Neuronal stem cell (in vitro differentiated cells): ENCODE data around the gene VRK1.

Source experiments
- DNase-seq: peaks from one replicate; pipeline ENCODE4 v3.0.0-alpha.2; 2013; ENCODE audit warnings: low spot score
- H2AFZ ChIP-seq: one replicate; pipeline ENCODE4 v1.6.1; 2013; ENCODE audit warnings: mild to moderate bottlenecking, low read length, inconsistent platforms
- H2AK5ac ChIP-seq: 2 replicates; pipeline ENCODE4 v1.6.1; 2013; ENCODE audit warnings: low read depth, mild to moderate bottlenecking, inconsistent platforms, low read length, moderate library complexity, mixed read lengths
- H2BK120ac ChIP-seq: 2 replicates; pipeline ENCODE4 v1.6.1; 2013; ENCODE audit warnings: low read depth, mild to moderate bottlenecking, inconsistent platforms, low read length, moderate library complexity, mixed read lengths
- H2BK12ac ChIP-seq: one replicate; pipeline ENCODE4 v1.6.1; 2013; ENCODE audit warnings: low read length, inconsistent platforms
- H2BK15ac ChIP-seq: 2 replicates; pipeline ENCODE4 v1.6.1; 2013; ENCODE audit warnings: mild to moderate bottlenecking, low read length, inconsistent platforms, mixed read lengths
- H2BK5ac ChIP-seq: one replicate; pipeline ENCODE4 v1.6.1; 2013; ENCODE audit warnings: inconsistent platforms, mild to moderate bottlenecking, low read length, moderate library complexity
- H3K14ac ChIP-seq: one replicate; pipeline ENCODE4 v1.6.1; 2013; ENCODE audit warnings: low read length, inconsistent platforms
- H3K18ac ChIP-seq: 2 replicates; pipeline ENCODE4 v1.6.1; 2013; ENCODE audit warnings: low read length, inconsistent platforms
- H3K23ac ChIP-seq: 2 replicates; pipeline ENCODE4 v1.6.1; 2013; ENCODE audit warnings: low read depth, mild to moderate bottlenecking, mixed read lengths, low read length, inconsistent platforms; ENCODE audit not compliant: poor library complexity
- H3K27ac ChIP-seq: replicated peaks from 3 replicates; pipeline ENCODE4 v1.5.1; 2013; ENCODE audit warnings: low read length, inconsistent platforms
- H3K27me3 ChIP-seq, 3 experiments: 2 replicates each; pipeline ENCODE4 v1.6.1; 2013; ENCODE audit warnings: low read length in 3 of 3, mild to moderate bottlenecking in 2 of 3, inconsistent platforms in 1 of 3, low read depth in 1 of 3, mixed read lengths in 1 of 3, moderate library complexity in 1 of 3; ENCODE audit not compliant: control insufficient read depth in 3 of 3, insufficient read depth in 3 of 3
- H3K36me3 ChIP-seq, 2 donors: replicated peaks in 1 of 2; 2 replicates each; pipeline ENCODE4 v1.6.1; 2013; ENCODE audit warnings: low read length in 2 of 2; ENCODE audit not compliant: control insufficient read depth in 2 of 2, insufficient read depth in 2 of 2
- H3K4ac ChIP-seq: 2 replicates; pipeline ENCODE4 v1.6.1; 2013; ENCODE audit warnings: inconsistent platforms, mild to moderate bottlenecking, low read length, moderate library complexity
- H3K4me1 ChIP-seq, 2 donors: 1 replicate in 1 of 2; 2 replicates in 1 of 2; pipeline ENCODE4 v1.6.1; 2013; ENCODE audit warnings: low read length in 2 of 2, low read depth in 1 of 2; ENCODE audit not compliant: control insufficient read depth in 2 of 2, insufficient read depth in 1 of 2
- H3K4me2 ChIP-seq: one replicate; pipeline ENCODE4 v1.6.1; 2013; ENCODE audit warnings: mild to moderate bottlenecking, low read length, inconsistent platforms; ENCODE audit not compliant: insufficient read depth, poor library complexity, severe bottlenecking
- H3K4me3 ChIP-seq, 2 donors: 2 replicates each; pipeline ENCODE4 v1.5.1; 2013; ENCODE audit warnings: low read length in 2 of 2, mild to moderate bottlenecking in 2 of 2, inconsistent platforms in 1 of 2, moderate library complexity in 1 of 2
- H3K79me1 ChIP-seq: one replicate; pipeline ENCODE4 v1.6.1; 2013; ENCODE audit warnings: low read depth, mild to moderate bottlenecking, inconsistent platforms, low read length, moderate library complexity
- H3K9ac ChIP-seq: one replicate; pipeline ENCODE4 v1.6.1; 2013; ENCODE audit warnings: mild to moderate bottlenecking, low read depth, low read length, inconsistent platforms; ENCODE audit not compliant: poor library complexity
- H3K9me3 ChIP-seq, 2 donors: replicated peaks in 1 of 2; 2 replicates each; pipeline versions ENCODE3 to v1.6.1; 2013; ENCODE audit warnings: low read length in 2 of 2, mild to moderate bottlenecking in 2 of 2, inconsistent platforms in 1 of 2, low read depth in 1 of 2, mixed read lengths in 1 of 2, moderate library complexity in 1 of 2; ENCODE audit not compliant: control insufficient read depth in 2 of 2, insufficient read depth in 1 of 2
- H4K8ac ChIP-seq: one replicate; pipeline ENCODE4 v1.6.1; 2013; ENCODE audit warnings: low read depth, mild to moderate bottlenecking, inconsistent platforms, low read length, moderate library complexity
- H4K91ac ChIP-seq: one replicate; pipeline ENCODE4 v1.6.1; 2013; ENCODE audit warnings: low read length, low read depth, mild to moderate bottlenecking, inconsistent platforms; ENCODE audit not compliant: poor library complexity
- WGBS, 2 donors: extraction: QIAGEN DNeasy Blood & Tissue Kit; methylation state at CpG; one replicate each; pipeline ENCODE4 v1.1.7; 2013; ENCODE audit warnings: missing lambda C conversion rate in 2 of 2, mixed read lengths in 1 of 2; ENCODE audit not compliant: insufficient read length in 2 of 2, insufficient replicate concordance in 1 of 2; ENCODE audit errors: extremely low coverage in 2 of 2; 5-methylcytosine and 5-hydroxymethylcytosine counted together

Gene VRK1

DNA sequence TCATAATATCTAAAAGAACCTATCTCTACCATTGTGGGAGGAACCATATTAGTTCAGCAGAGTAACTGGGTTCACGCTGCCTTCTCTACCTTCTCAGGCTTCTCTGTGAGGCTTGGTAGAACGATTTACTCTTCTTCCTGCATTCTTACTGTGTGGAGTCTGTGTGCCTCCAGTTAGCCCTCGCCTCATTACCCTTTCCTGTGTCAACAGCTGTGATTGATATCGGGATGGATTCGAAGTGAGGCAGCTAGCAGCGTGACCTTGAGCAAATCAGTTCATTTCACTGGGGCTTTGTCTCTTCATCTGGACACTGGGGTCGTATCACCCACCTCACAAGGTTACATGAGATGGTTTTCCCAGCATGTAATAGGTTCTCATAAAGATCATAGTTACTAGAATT lies 4.6 kb upstream of the VRK1 start:
- Histone ChIP-seq H3K9me3 (no peaks in the 10 kb centered on the region), H3K18ac (no peak overlapping the region), H3K4me1 (no peaks in the 10 kb centered on the region), H2BK12ac (no peak overlapping the region), H3K36me3 (no peaks in the 10 kb centered on the region), H3K9ac (no peak overlapping the region), H2BK5ac (no peak overlapping the region), H2BK120ac (no peak overlapping the region), H3K14ac (no peak overlapping the region), H3K4me2 (no peak overlapping the region), H2AK5ac (no peak overlapping the region), H3K4me3 (no peak overlapping the region), H3K27me3 (peaks cover 0 to 24% (median 0%) of the 10 kb centered on the region in 3 experiments), H3K4ac (no peak overlapping the region), H3K23ac (no peak overlapping the region), H2BK15ac (no peak overlapping the region), H3K27ac (no peak overlapping the region), H4K8ac (no peak overlapping the region), H4K91ac (no peak overlapping the region), H2AFZ (no peak overlapping the region), H3K79me1 (peaks cover 5% of the 10 kb centered on the region)
- no CpG with 5 or more reads among the region's 7 CpGs for WGBS, 2 donors
- DNase-seq = no peak

DNA sequence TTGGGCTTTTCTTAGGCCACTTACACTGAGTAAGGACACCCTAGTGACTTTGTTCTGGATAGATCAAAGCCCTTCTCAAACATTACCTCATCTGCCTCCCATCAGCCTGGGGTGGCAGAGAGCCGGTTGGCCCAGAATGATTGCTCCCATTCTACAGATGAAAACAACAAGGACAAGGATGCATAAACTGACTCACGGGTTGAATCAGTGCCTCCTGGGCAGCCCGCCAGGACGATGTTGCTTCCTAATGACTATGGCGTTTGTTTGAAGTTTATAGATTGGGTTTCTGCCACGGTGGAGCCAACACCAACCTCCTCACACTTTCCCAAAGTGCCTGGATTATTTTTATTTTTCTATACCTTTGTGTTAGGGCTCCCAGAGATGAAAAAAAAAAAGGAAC lies 3.6 kb upstream of the VRK1 start:
- Histone ChIP-seq H3K9me3 (no peaks in the 10 kb centered on the region), H3K27ac (no peak overlapping the region), H3K9ac (no peak overlapping the region), H3K23ac (no peak overlapping the region), H3K79me1 (peaks cover 8% of the 10 kb centered on the region), H3K18ac (no peak overlapping the region), H3K14ac (no peak overlapping the region), H3K4me1 (peaks cover 0 to under 1% of the 10 kb centered on the region in 2 donors), H2BK120ac (no peak overlapping the region), H2AK5ac (no peak overlapping the region), H3K4ac (no peak overlapping the region), H3K36me3 (no peaks in the 10 kb centered on the region), H3K27me3 (peaks cover 0 to 19% (median 0%) of the 10 kb centered on the region in 3 experiments), H2BK5ac (no peak overlapping the region), H3K4me2 (no peak overlapping the region), H2AFZ (no peak overlapping the region), H4K91ac (no peak overlapping the region), H3K4me3 (no peak overlapping the region), H2BK12ac (no peak overlapping the region), H2BK15ac (no peak overlapping the region), H4K8ac (no peak overlapping the region)
- DNase-seq = no peak
- no CpG with 5 or more reads among the region's 6 CpGs for WGBS, 2 donors

DNA sequence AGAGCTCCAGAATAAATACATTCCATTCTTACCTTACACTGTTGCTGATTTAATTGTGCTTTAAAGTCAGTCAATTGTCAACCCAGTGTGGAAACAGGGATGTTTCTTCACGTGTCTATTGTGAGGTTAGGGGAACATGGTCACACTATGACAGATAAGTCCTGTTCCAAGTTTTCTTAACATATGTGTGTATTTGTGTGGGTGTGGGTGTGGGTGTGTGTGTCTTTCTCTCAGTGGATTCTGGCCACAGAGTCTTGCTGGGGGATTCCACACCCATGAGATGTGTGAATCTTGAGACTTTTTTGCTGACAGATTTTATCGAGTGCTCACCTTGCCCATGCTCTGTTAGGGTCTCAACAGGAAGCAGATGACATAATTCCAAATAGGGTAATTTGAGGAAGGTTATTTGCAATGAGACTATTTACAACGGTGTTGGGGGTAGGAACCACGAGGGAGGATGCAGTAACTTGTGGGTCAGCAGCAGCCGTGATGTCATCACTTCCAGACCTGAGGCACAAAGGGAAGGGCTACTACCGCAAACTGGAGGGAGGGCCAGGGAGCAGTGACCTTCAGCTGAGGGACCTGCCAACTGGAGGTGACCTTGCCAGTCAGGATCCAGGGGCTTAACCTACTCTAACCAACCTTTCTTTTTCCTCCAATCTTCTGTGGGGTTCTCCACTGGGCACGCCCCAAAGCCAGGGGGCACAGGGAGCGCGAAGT lies 1.9 kb upstream of the VRK1 start:
- Histone ChIP-seq H3K18ac (no peak overlapping the region), H4K91ac (no peak overlapping the region), H3K36me3 (no peaks in the 10 kb centered on the region), H3K79me1 (peaks cover 8% of the 10 kb centered on the region), H2BK5ac (no peak overlapping the region), H3K23ac (no peak overlapping the region), H3K27ac (no peak overlapping the region), H3K4me1 (peaks cover 0 to 9% of the 10 kb centered on the region in 2 donors), H4K8ac (no peak overlapping the region), H3K4me2 (no peak overlapping the region), H2AFZ (no peak overlapping the region), H3K14ac (no peak overlapping the region), H3K9ac (peak overlapping the region; percentile 73), H2BK12ac (no peak overlapping the region), H3K27me3 (peaks cover 0 to 3% (median 0%) of the 10 kb centered on the region in 3 experiments), H3K4ac (no peak overlapping the region), H2AK5ac (no peak overlapping the region), H3K9me3 (no peaks in the 10 kb centered on the region), H2BK15ac (no peak overlapping the region), H2BK120ac (no peak overlapping the region), H3K4me3 (no peak overlapping the region)
- DNase-seq = no peak
- WGBS, 2 donors = no CpG with 5 or more reads among the region's 9 CpGs

DNA sequence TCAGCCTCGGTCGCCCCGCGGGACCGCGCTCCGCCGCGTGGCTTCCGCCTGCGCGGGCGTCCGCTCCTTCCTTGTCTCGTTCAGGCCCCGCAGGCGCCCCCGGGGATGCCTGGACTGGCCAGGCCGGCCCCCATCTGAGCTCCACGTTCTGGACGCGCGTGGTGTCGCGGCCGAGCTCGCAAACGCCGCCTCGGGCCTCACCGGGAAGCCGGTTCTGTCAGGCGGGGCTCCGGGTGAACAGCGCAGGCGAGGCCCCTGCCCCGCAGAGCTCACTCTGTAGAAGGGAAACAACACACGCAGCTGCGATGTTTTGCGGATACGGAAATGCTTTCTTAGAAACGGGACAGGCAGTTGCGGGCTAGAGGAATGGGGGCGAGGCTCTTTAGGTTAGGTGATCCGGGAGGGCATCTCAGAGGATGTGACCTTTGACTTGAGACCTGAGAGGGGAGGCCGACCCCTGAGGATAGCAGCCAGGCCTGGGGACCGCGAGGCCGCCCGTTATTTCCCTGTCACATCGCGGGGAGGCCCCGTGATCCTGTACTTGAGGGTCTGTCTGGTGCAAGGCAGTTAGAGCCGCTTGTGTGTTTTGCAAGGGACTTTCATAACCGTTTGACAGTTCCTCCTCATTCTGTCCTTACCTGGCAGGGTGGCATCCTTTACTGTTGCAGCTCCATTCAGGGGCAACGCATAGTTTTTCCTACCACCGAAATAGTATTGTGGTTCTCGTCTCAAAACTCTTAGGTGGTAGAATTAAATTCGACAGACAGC lies 584 bp downstream of the VRK1 start:
- DNase-seq = peak; percentile 21
- Histone ChIP-seq H3K36me3 (peaks cover 0 to 10% of the 10 kb centered on the region in 2 donors), H3K23ac (peak overlapping the region; percentile 91), H3K14ac (peak overlapping the region; percentile 89), H3K4me2 (peak overlapping the region; percentile 85), H2BK12ac (no peak overlapping the region), H2AFZ (peak overlapping the region; percentile 86), H4K8ac (no peak overlapping the region), H3K4ac (no peak overlapping the region), H2BK15ac (no peak overlapping the region), H3K27ac (no peak overlapping the region), H3K4me3 (peak overlapping the region; percentile 95 to 99), H2AK5ac (peak overlapping the region; percentile 21), H4K91ac (no peak overlapping the region), H2BK5ac (no peak overlapping the region), H3K18ac (peak overlapping the region; percentile 92), H3K27me3 (no peaks in the 10 kb centered on the region), H3K9me3 (no peaks in the 10 kb centered on the region), H3K4me1 (peaks cover 0 to 9% of the 10 kb centered on the region in 2 donors), H3K79me1 (peaks cover 8% of the 10 kb centered on the region), H2BK120ac (no peak overlapping the region), H3K9ac (peak overlapping the region; percentile 90)
- WGBS, 2 donors = no CpG with 5 or more reads among the region's 59 CpGs
